H1 (cell line): ENCODE data around the gene SAMD4A. TPM values are rescaled to one million over a fixed set of nuclear protein-coding genes. Genes with fewer than 3 reads are reported as not detected.

Experiments
- CBX8 ChIP-seq: fragments of 300-800, 300-1000 bp; sonication (generic); IDR thresholded peaks from 2 replicates; pipeline ENCODE4 v1.7.1; 2016; ENCODE audit warnings: low read depth, low read length, borderline replicate concordance
- CHD1 ChIP-seq: IDR thresholded peaks from 2 replicates; pipeline ENCODE4 v1.6.1; 2012; ENCODE audit warnings: low read depth, low read length, improper control_type of control experiment
- TAF7 ChIP-seq: optimal IDR thresholded peaks from 2 replicates; pipeline ENCODE3; 2011; ENCODE audit warnings: low read depth, mild to moderate bottlenecking, inconsistent platforms, low read length, moderate library complexity, borderline replicate concordance
- polyA plus RNA-seq, 7 experiments: library from polyadenylated mRNA; depleted of rRNA in 3 of 7; stranded (reverse) in 5 of 7; unstranded in 2 of 7; fragments of >200 nt in 5 of 7; fragments of 200-250 nt in 2 of 7; gene quantifications; 1 replicate in 5 of 7; 2 replicates in 1 of 7; 4 replicates in 1 of 7; pipeline versions ENCODE4 v1.2.1 to v1.2.3, GENCODE V29; 2011 to 2013; ENCODE audit warnings: missing spikeins in 2 of 7, mixed read lengths in 2 of 7
- total RNA-seq: library from RNA; stranded (reverse); fragmentation: NEBNext Ultra II Directional; extraction: Animal tissue kit (Norgen Biotek cat#: 25700); gene quantifications from 2 replicates; pipeline ENCODE4 v1.2.1, GENCODE V29; 2021
- TF ChIP-seq, protein P1 (sequence below): IDR thresholded peaks from 2 replicates; pipeline ENCODE4 v1.6.1; 2012; ENCODE audit warnings: low read length, inconsistent platforms
- TF ChIP-seq, protein P2 (sequence below), 3 experiments: IDR thresholded peaks; 1 replicate in 2 of 3; 2 replicates in 1 of 3; pipeline versions ENCODE4 v1.5.1 to v1.6.1; 2011; ENCODE audit warnings: low read length in 3 of 3, mild to moderate bottlenecking in 3 of 3, inconsistent platforms in 2 of 3, low read depth in 1 of 3, moderate library complexity in 1 of 3; ENCODE audit not compliant: insufficient read depth in 1 of 3; ENCODE audit errors: control extremely low read depth in 1 of 3

The SAMD4A gene
- total and polyA plus RNA-seq, 2 of the 8 experiments (the other 6 are each of a cell fraction or from before 2014, with no cell fraction given) = 2.4 to 12.3 TPM

DNA sequence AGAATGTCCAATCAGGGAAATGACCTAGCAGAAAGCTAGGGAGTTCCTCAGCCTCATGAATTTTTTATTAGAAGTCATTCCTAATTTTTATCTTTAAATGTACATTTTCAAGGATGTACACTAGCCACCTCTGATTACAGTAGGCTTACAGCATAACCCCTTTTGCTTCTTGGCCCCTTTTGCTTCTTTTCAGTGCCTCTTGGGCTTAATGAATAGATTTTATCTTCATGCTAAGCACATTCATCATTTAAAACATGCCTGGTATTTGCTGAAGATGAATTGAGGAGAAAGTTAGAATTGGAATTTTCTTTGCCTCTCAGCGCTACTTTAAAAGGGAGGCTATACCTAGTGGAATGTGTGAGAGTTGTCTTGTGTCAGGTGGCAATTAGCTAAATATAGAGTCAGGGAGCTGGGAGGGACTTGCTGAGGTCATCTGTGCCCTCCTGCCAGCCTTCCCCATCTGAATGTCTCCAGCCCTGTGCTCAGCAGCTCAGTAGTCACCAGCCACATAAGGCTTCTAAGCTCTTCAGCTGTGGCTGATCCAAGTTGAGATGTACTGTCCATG lies 132.1 kb downstream of the SAMD4A start (continued):
- TF ChIP-seq, protein P1, sequence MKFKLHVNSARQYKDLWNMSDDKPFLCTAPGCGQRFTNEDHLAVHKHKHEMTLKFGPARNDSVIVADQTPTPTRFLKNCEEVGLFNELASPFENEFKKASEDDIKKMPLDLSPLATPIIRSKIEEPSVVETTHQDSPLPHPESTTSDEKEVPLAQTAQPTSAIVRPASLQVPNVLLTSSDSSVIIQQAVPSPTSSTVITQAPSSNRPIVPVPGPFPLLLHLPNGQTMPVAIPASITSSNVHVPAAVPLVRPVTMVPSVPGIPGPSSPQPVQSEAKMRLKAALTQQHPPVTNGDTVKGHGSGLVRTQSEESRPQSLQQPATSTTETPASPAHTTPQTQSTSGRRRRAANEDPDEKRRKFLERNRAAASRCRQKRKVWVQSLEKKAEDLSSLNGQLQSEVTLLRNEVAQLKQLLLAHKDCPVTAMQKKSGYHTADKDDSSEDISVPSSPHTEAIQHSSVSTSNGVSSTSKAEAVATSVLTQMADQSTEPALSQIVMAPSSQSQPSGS = no peak
- TF ChIP-seq CHD1 (no peak), TAF7 (no peak), CBX8 (no peak)
- TF ChIP-seq, protein P2, sequence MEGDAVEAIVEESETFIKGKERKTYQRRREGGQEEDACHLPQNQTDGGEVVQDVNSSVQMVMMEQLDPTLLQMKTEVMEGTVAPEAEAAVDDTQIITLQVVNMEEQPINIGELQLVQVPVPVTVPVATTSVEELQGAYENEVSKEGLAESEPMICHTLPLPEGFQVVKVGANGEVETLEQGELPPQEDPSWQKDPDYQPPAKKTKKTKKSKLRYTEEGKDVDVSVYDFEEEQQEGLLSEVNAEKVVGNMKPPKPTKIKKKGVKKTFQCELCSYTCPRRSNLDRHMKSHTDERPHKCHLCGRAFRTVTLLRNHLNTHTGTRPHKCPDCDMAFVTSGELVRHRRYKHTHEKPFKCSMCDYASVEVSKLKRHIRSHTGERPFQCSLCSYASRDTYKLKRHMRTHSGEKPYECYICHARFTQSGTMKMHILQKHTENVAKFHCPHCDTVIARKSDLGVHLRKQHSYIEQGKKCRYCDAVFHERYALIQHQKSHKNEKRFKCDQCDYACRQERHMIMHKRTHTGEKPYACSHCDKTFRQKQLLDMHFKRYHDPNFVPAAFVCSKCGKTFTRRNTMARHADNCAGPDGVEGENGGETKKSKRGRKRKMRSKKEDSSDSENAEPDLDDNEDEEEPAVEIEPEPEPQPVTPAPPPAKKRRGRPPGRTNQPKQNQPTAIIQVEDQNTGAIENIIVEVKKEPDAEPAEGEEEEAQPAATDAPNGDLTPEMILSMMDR (IDR thresholded peaks at IDR 0.05; ENCODE audit: control extremely low read depth in 1 of 3, insufficient read depth in 1 of 3, low read depth in 1 of 3, low read length in 3 of 3) = no peak
